C4-2B (cell line): ENCODE results near the gene PKMYT1.

Experiments
- CTCF ChIP-seq: fragments of 450-650 bp; conservative IDR thresholded peaks from 2 replicates; pipeline ENCODE4 v1.5.1; 2017; ENCODE audit warnings: mild to moderate bottlenecking
- ZFX ChIP-seq: fragments of 450-650 bp; IDR thresholded peaks from 2 replicates; pipeline ENCODE4 v1.6.1; 2017

- TF ChIP-seq CTCF (no peak), ZFX (no peak)
Measured at GRCh38 chr16:2953706-2954627, 26.3 kb downstream of the PKMYT1 start.
